Stimulated activated CD8-positive, alpha-beta memory T cell treated with anti-CD3 and anti-CD28 coated beads, Interleukin-7, amount 100 ng/mL, for 24 hours (primary cell): ENCODE results near the gene NOL9.
"Not testable (repeated sequence)": the region's sequence is repeated elsewhere in the genome, so short reads cannot be mapped to it uniquely, and the experiment has no call there.

Source experiments
- DNase-seq: peaks from one replicate; pipeline ENCODE4 v3.0.0-alpha.2; 2020; ENCODE audit warnings: low read depth

The NOL9 gene

GRCh38 chr1:6572653-6573383, 18.5 kb upstream of the NOL9 start:
- DNase-seq = no peak

DNA sequence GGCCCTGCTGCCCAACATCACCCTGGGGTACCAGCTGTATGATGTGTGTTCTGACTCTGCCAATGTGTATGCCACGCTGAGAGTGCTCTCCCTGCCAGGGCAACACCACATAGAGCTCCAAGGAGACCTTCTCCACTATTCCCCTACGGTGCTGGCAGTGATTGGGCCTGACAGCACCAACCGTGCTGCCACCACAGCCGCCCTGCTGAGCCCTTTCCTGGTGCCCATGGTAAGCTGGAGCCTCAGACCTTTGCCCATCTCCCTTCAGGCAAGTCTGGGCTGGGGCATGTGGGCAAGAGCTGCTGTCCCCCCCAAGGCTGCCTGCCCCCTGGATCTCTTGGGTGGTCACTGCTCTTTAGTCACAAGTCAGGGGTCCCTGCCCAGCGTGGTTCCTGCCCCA, 16.7 kb upstream of the NOL9 start:
- DNase-seq = no peak

GRCh38 chr1:6570100-6570499, 15.8 kb upstream of the NOL9 start:
- DNase-seq = no peak

- no peak for DNase-seq
Measured at GRCh38 chr1:6569033-6569432, 14.7 kb upstream of the NOL9 start.

DNA sequence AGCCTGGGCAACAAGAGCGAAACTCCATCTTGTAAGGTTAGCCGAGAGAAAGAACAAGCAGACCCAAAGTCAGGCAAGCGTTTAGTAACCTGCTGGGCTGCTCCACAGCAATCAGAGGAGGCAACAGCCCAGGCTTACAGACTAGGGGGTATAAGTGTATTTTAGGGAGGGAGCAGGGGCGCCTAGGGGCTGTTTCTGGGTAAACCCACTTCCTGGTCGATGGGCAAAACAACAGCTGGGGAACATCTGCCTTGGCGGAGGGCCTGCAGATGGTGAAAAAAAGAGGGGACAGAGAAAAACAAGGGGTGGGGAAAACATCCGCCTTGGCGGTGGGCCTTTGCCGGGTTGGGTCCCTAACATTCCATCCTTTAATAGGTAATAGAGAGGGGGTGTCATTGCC, 6.0 kb upstream of the NOL9 start:
- DNase-seq = no peak

GRCh38 chr1:6559161-6559560, 4.8 kb upstream of the NOL9 start:
- DNase-seq = not testable (repeated sequence)

DNA sequence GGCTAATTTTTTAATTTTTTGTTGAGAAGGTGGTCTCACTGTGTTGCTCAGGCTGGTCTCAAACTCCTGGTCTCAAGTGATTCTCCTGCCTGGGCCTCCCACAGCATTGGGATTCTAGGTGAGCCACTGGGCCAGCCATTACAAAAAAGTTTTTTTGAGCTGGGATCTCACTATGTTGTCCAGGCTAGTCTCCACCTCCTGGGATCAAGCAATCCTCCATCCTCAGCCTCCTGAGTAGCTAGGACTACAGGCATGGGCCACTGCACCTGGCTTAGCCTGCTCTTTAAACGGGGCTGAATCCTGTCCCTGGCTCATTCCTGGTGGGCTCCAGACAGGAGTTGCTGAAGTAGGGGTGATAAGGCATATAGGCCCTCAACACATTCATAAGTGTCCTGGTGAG, 3.3 kb upstream of the NOL9 start:
- no peak for DNase-seq

- no peak for DNase-seq
Measured at GRCh38 chr1:6554907-6555778, 830 bp upstream of the NOL9 start, which contains the start of gene TAS1R1. Gene TAS1R1, plus strand, starts transcription at chr1:6555307. Its CDS starts 67 bp downstream, at chr1:6555374.

- no peak for DNase-seq
Measured at GRCh38 chr1:6547301-6547700, 7.0 kb downstream of the NOL9 start.

GRCh38 chr1:6546326-6546725, 8.0 kb downstream of the NOL9 start:
- DNase-seq = no peak

GRCh38 chr1:6545276-6546112, 8.8 kb downstream of the NOL9 start:
- DNase-seq = no peak

- no peak for DNase-seq
Measured at GRCh38 chr1:6544831-6545230, 9.5 kb downstream of the NOL9 start.

GRCh38 chr1:6538956-6539355, 15.4 kb downstream of the NOL9 start:
- DNase-seq = no peak

- no peak for DNase-seq
Measured at GRCh38 chr1:6536291-6536690, 18.0 kb downstream of the NOL9 start.

GRCh38 chr1:6535214-6535613, 19.1 kb downstream of the NOL9 start:
- no peak for DNase-seq

- no peak for DNase-seq
Measured at GRCh38 chr1:6534248-6534822, 20.0 kb downstream of the NOL9 start.

DNA sequence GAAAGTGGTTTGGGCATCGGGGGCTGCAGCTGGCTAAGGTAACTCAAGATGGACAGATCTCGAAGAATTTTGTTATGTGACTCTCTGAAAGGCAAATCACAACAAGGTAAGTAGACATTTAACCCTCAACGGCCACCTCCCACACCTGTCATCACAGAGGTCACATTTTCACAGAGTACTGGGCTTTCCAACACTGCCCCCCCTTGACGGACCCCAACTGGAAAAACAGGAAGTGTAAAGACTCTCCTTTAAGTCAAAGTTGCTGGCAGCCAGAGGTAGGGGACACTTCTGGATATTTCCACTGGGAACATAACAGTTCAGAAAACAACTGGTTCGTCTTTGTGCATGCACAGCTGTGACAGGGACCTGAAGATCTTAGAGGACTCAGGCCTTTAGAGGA, 22.3 kb downstream of the NOL9 start:
- no peak for DNase-seq

DNA sequence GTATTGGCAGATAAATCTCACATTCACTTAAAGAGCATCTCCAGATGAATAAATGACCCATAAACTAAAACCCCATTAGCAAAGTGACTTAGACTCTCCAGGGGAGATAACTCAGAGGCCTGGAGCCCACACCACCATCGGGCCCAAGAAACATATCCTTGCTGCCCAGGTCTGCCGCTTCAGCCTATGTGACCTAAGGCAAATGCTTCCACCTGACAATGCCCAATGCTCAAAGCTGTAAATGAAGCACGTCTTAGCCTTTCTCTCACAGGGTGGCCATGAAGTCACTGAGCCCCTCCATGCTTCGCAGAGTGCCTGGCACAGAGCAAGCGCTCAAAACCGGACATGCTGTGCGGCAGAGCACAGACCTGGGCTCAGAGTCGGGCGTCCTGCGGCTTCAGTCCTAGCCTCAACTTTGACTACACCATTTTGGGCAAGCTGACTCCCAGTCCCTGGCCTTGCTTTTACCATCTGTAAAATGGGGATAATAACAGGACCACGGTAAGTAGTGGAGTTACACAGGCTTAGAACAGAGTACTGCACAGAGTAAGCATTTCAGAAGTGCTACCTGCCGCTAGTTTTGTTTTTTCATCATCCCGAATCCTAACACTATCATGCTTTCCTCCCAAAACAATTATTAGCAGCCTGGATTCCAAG, 23.7 kb downstream of the NOL9 start:
- no peak for DNase-seq

DNA sequence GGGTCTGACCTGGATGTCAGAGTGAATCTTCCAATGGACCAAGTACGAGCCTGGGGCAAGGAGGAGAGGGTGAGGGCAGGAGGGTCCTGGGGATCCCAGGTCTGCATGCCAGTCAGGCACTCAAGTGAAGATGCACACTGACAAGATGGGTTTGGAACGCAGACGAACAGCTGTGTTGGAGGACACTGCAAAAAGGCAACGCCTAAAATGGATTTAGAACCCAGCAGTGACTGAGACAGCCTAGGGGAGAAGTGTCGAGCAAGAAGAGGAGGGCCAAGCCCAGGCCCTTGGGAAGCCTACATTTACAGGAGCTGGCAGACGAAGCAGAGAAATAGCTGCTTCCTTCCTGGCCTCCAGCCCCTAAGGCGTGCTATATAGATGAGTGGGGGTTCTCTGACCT, 25.8 kb downstream of the NOL9 start:
- no peak for DNase-seq

DNA sequence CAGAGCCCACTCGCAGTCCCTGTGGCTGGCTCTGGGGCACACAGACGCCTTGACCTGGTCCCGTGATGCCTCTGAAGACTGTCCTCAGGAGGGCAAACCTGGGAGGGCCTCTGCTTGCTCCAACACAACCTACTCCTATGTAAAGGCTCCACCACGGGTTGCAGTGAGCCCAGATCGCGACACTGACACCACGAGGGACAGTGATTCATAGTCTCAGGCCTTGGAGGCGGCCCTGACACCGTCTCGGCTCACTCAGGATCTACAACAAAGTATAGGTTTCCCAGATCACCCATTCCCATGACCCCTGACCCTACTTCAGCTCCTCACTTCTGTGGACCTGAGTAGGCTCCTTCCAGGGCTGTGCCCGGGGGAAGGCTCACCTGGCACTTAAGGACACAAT, 28.0 kb downstream of the NOL9 start:
- DNase-seq = no peak

- DNase-seq = no peak
Measured at GRCh38 chr1:6523566-6523965, 30.7 kb downstream of the NOL9 start.

- no peak for DNase-seq
Measured at GRCh38 chr1:6521536-6521935, 32.8 kb downstream of the NOL9 start.
